Stimulated activated naive CD8-positive, alpha-beta T cell treated with anti-CD3 and anti-CD28 coated beads, Interleukin-15, Interleukin-2, amounts not matched to agents 100 U/mL and 50 U/mL, for 24 hours (primary cell): Measurements from ENCODE around the gene CORO2A.
"Not testable (repeated sequence)": the region's sequence is repeated elsewhere in the genome, so short reads cannot be mapped to it uniquely, and the experiment has no call there.

ENCODE experiments used
- ATAC-seq: fragments of 150-1000 bp; cut with Tn5 transposase; one replicate; pipeline ENCODE4 v1.10.0; 2021
- DNase-seq: peaks from one replicate; pipeline ENCODE4 v3.0.0; 2021

Gene CORO2A

GRCh38 chr9:98135938-98136337, 56.5 kb downstream of the CORO2A start:
- DNase-seq (no peak), ATAC-seq (no peak)

GRCh38 chr9:98135558-98135934, 56.9 kb downstream of the CORO2A start:
- ATAC-seq (no peak), DNase-seq (no peak)

- no peak for DNase-seq
- no peak for ATAC-seq
These were observed 57.5 kb downstream of the CORO2A start for GRCh38 chr9:98134702-98135557.

- ATAC-seq, result no peak
- DNase-seq, result no peak
These were observed 59.4 kb downstream of the CORO2A start for GRCh38 chr9:98132806-98133631.

- no peak for DNase-seq
These were observed 60.3 kb downstream of the CORO2A start for GRCh38 chr9:98132158-98132557.

GRCh38 chr9:98130576-98131228, 61.7 kb downstream of the CORO2A start:
- no peak for DNase-seq
- peak; percentile 21 for ATAC-seq

More at GRCh38 chr9:98132158-98132557, 60.3 kb downstream of the CORO2A start:
- no peak for ATAC-seq

- ATAC-seq, DNase-seq: not testable (repeated sequence)
These were observed 62.4 kb downstream of the CORO2A start for GRCh38 chr9:98130060-98130459.

GRCh38 chr9:98129451-98129881, 63.0 kb downstream of the CORO2A start:
- ATAC-seq (peak; percentile 28), DNase-seq (no peak)

- DNase-seq, result no peak
- no peak for ATAC-seq
These were observed 64.1 kb downstream of the CORO2A start for GRCh38 chr9:98128316-98128715.

- DNase-seq, result no peak
- no peak for ATAC-seq
These were observed 65.2 kb downstream of the CORO2A start for GRCh38 chr9:98127226-98127625.

GRCh38 chr9:98124637-98125426, 67.6 kb downstream of the CORO2A start:
- DNase-seq (no peak), ATAC-seq (no peak)

GRCh38 chr9:98124091-98124490, 68.3 kb downstream of the CORO2A start:
- not testable (repeated sequence) for DNase-seq, ATAC-seq

GRCh38 chr9:98121058-98121457, 71.4 kb downstream of the CORO2A start:
- ATAC-seq, result no peak

GRCh38 chr9:98120476-98120875, 72.0 kb downstream of the CORO2A start:
- no peak for DNase-seq

More at GRCh38 chr9:98121058-98121457, 71.4 kb downstream of the CORO2A start:
- no peak for DNase-seq

GRCh38 chr9:98118640-98119601, 73.5 kb downstream of the CORO2A start, which contains the start of gene TRIM14:
TRIM14 (minus strand) TSS chr9:98119222; CDS start chr9:98119188, 34 bp downstream.
- DNase-seq (peak; percentile 76), ATAC-seq (peak; percentile 76)

More at GRCh38 chr9:98120476-98120875, 72.0 kb downstream of the CORO2A start:
- no peak for ATAC-seq

GRCh38 chr9:98117984-98118639, 74.3 kb downstream of the CORO2A start:
- ATAC-seq (peak; percentile 69), DNase-seq (peak; percentile 47)

- DNase-seq, ATAC-seq: not testable (repeated sequence)
These were observed 75.3 kb downstream of the CORO2A start for GRCh38 chr9:98117097-98117496.

GRCh38 chr9:98109052-98109451, 83.4 kb downstream of the CORO2A start:
- no peak for ATAC-seq

GRCh38 chr9:98108531-98109031, 83.9 kb downstream of the CORO2A start:
- ATAC-seq, result peak; percentile 88
- no peak for DNase-seq

More at GRCh38 chr9:98109052-98109451, 83.4 kb downstream of the CORO2A start:
- no peak for DNase-seq
